Upper lobe of left lung (tissue), 4 donors: ENCODE results near the gene KAZN.

Source experiments
- POLR2A ChIP-seq, 4 donors: fragments of 450-650 bp; IDR thresholded peaks; one replicate each; pipeline ENCODE4 v1.5.1; 2016 to 2017; ENCODE audit warnings: antibody characterized with exemption in 4 of 4, mild to moderate bottlenecking in 2 of 4
- TF ChIP-seq, protein P1 (sequence below), 6 experiments: fragments of 450-650 bp in 4 of 6; fragments of 200-600 bp in 2 of 6; sonication (generic) in 2 of 6; IDR thresholded peaks; one replicate each; pipeline ENCODE4 v1.5.1; 2016 to 2019; ENCODE audit warnings: antibody characterized with exemption in 6 of 6

DNA sequence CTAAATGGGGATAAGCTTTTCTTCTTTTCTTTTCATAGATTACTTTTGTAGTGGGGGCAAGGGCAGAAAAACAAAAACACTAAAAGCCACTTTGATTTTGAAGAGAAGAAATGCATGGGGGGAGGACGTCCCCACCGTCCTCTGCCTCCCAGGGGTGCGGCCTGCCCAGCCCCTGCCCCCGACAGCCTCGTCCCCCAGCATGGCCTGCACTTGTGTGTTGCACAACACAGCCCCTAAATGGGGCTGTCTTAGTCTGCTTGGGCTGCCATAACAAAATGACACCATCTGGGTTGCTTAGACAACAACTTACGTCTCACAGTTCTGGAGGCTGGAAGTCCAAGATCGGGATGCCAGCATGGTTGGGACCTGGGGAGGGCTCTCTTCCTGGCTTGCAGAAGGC, 497.8 kb downstream of the KAZN start:
- TF ChIP-seq, protein P1, sequence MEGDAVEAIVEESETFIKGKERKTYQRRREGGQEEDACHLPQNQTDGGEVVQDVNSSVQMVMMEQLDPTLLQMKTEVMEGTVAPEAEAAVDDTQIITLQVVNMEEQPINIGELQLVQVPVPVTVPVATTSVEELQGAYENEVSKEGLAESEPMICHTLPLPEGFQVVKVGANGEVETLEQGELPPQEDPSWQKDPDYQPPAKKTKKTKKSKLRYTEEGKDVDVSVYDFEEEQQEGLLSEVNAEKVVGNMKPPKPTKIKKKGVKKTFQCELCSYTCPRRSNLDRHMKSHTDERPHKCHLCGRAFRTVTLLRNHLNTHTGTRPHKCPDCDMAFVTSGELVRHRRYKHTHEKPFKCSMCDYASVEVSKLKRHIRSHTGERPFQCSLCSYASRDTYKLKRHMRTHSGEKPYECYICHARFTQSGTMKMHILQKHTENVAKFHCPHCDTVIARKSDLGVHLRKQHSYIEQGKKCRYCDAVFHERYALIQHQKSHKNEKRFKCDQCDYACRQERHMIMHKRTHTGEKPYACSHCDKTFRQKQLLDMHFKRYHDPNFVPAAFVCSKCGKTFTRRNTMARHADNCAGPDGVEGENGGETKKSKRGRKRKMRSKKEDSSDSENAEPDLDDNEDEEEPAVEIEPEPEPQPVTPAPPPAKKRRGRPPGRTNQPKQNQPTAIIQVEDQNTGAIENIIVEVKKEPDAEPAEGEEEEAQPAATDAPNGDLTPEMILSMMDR (IDR thresholded peaks at IDR 0.05), result no peak
- TF ChIP-seq POLR2A (IDR thresholded peaks at IDR 0.05), result no peak
